ENCODE measurements around the gene MAP7D1. TPM values are rescaled to one million over a fixed set of nuclear protein-coding genes. Genes with fewer than 3 reads are reported as not detected.

Gene MAP7D1
- 68.6 and 152 TPM in 2 replicates for total RNA-seq

DNA sequence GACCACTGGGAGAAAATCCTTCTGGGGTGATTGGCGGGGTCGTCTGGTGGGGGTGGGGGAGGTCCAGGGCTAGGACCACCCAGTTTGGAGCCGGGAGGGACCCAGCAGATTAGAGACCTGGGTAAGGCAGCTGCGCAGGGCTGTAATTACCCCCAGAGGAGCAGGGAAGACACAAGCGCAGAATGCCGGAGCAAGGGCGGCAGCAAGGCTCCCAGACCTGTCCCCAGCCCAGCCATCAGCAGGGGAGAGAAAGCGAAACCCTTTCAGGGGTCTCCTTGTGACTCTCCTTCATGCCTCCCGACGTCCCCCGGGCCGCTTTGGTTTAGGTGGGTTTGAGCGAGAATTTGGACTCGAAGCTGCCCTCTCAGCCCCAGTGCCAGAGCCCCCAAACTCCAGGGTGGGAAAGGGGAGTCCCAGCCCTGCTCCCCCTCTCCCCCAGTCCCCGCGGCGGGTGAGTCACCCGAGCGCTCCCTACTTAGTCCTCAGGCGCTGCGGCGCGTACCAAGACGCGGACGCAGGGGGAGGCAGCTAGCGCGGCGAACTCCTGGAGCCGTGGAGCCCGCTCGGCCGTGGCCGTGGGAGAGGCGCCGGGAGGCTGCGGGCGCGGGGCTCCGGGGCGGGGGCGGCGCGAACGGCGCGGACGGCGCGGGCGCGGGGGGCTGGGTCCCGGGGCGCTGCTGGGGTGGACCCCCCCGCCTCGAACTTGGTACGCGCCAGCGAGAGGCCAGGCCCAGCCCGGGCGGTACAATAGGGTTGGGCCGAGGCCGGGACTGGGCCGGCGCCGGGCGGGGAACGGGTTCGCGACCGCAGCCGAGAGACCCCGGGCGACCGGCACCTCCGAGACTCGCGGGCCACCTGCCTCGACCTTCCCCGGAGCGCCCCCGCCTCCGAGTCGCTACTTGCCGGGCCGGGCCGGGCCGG, at the start of gene MAP7D1:
Gene MAP7D1, plus strand, starts transcription at position 753 of the 921 bp plus-strand sequence. CDS start 258 bp downstream, outside the sequence.

DNA sequence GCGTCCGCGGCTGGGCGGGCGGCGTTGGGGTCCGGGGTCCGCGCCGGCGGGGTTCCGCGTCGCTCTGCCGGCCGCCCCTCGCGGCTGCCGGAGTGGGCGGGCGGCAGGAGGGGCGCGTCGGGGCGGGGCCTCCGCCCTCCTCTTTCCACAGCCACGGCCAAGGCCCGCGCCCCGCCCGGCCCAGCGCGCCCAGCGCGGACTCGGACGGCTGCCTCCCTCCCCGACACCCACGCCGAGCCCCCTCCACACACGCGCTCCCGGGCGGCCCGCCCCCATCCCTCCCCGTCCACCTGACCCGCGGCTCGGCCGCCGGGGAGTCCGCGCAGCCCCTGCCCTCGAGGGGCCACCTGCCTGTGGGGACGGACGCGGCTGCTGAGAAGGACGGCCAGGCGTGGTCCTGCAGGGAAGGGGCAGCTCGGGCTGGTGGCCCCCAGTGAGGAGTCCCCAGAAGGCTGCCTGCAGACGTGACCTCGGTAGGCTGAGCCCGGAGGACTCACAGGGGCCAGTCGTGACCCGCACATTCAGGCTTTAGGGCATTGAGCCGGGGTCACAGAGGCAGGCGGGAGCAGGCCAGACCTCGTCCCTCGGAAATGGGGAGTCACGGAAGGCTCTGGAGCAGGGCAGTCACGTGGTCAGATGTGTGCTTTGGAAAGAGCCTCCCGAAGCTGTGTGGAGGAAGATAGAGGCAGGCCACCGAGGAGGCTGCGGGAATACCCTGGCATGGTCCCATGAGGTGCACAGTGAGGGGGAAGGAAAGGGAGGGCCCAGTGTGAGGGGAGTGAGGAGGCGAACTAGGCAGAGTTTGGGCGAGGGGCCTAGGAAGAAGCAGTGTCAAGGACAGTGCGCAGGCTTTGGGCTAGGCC, 30.6 kb upstream of the MAP7D1 start, which contains the start of gene COL8A2:
Gene COL8A2, minus strand, starts transcription at position 94 of the 863 bp plus-strand sequence. CDS start 24,980 bp downstream, outside the sequence.

GRCh38 chr1:36149237-36149972, 6.6 kb upstream of the MAP7D1 start, which contains the start of gene TRAPPC3:
TSS of gene TRAPPC3 (minus strand) at chr1:36149486. CDS start at chr1:36149378, 108 bp downstream.

GRCh38 chr1:36223996-36224536, 68.1 kb downstream of the MAP7D1 start, which contains the start of gene THRAP3:
TSS of gene THRAP3 (plus strand) at chr1:36224443. CDS start at chr1:36282564, 58,121 bp downstream.

Other genes with a start within 250 kb of the MAP7D1 start
- 8.4 and 10.2 TPM in 2 replicates for gene AGO3, start 225.1 kb upstream of the MAP7D1 start, total RNA-seq
- under 0.01 TPM in 1 of 2 replicates, not detected in the other for gene TEKT2, start 72.1 kb upstream of the MAP7D1 start, total RNA-seq
- 40.9 and 59.5 TPM in 2 replicates for gene ADPRS, start 67.3 kb upstream of the MAP7D1 start, total RNA-seq
- gene COL8A2, start 30.9 kb upstream of the MAP7D1 start, total RNA-seq = 3.0 and 3.1 TPM in 2 replicates
- gene TRAPPC3, start 6.7 kb upstream of the MAP7D1 start, total RNA-seq = 82.5 and 123 TPM in 2 replicates
- 80.2 and 86.5 TPM in 2 replicates for gene THRAP3, start 68.3 kb downstream of the MAP7D1 start, total RNA-seq
- gene SH3D21, start 150.2 kb downstream of the MAP7D1 start, total RNA-seq = 3.2 and 7.0 TPM in 2 replicates
- gene EVA1B, start 167.5 kb downstream of the MAP7D1 start, total RNA-seq = 47.3 and 56.6 TPM in 2 replicates
- 5.5 and 6.5 TPM in 2 replicates for gene STK40, start 229.8 kb downstream of the MAP7D1 start, total RNA-seq
- gene LSM10, start 241.7 kb downstream of the MAP7D1 start, total RNA-seq = 8.4 and 8.5 TPM in 2 replicates